Activated T-helper 1 cell treated with Interleukin-2 at 50 U/mL for 16 hours (primary cell): ENCODE measurements around the gene ENOSF1.
"Not testable (repeated sequence)": the region's sequence is repeated elsewhere in the genome, so short reads cannot be mapped to it uniquely, and the experiment has no call there.

Source experiments
- DNase-seq: peaks from one replicate; pipeline ENCODE4 v3.0.0-alpha.2; 2020; ENCODE audit warnings: low read depth

Gene ENOSF1

DNA sequence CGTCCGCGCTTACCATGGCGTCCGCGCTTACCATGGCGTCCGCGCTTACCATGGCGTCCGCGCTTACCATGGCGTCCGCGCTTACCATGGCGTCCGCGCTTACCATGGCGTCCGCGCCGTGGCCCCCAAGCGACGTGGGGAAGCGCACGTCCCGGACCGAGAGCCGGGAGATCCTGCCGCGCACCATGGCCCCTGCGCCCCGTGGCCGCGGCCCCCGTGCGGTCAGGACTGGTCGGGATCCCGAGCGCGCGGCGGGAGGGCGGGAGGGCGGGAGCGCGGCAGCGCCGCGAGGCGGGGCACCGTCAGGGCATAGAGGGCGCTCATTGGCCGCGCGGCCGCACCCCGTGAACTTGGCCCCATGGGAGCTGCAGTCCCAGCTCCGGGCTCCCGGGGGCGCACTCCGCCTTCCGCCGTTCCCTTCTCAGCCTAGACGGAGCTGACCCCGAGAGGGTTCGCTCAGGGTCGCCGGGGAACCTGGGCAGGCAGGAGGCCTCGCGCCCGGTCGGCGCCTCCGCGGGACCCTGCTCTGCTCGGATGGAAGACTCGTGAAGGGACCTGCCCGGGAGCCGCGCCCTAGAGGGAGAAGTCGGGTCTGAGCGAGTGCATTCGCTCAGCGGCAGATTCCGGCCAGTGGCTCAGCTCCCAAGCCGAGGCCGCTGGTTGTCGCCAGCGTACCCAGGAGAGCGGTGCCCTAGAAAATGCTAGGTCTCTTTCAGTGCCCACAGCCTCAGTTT, at the start of gene ENOSF1:
Gene ENOSF1 (minus strand): TSS at position 230 of the 734 bp plus-strand sequence. CDS start 43 bp downstream, at position 187.
- peak; percentile 68 for DNase-seq

- DNase-seq, result not testable (repeated sequence)
Measured at GRCh38 chr18:759864-760263, 47.4 kb upstream of the ENOSF1 start.

DNA sequence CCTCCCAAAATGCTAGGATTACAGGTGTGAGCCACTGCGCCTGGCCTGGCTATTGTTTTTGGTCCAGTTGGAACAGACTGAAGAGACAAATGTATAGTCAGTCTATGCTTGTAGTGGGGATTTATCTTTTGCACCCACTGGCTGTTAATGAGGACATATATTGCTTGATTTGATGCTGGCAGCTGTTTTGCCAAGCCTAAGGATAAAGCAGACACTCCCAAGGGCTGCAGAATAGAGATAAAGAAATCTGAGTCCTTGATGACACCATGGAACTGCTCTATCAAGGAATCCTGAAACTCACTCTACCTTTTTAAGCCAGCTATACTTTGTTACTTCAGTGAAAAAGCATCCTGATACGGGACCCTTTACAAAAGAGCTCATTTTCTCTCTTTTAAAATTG, 43.1 kb upstream of the ENOSF1 start:
- no peak for DNase-seq

GRCh38 chr18:754656-755055, 42.2 kb upstream of the ENOSF1 start:
- no peak for DNase-seq

GRCh38 chr18:750456-750855, 38.0 kb upstream of the ENOSF1 start:
- DNase-seq, result no peak

DNA sequence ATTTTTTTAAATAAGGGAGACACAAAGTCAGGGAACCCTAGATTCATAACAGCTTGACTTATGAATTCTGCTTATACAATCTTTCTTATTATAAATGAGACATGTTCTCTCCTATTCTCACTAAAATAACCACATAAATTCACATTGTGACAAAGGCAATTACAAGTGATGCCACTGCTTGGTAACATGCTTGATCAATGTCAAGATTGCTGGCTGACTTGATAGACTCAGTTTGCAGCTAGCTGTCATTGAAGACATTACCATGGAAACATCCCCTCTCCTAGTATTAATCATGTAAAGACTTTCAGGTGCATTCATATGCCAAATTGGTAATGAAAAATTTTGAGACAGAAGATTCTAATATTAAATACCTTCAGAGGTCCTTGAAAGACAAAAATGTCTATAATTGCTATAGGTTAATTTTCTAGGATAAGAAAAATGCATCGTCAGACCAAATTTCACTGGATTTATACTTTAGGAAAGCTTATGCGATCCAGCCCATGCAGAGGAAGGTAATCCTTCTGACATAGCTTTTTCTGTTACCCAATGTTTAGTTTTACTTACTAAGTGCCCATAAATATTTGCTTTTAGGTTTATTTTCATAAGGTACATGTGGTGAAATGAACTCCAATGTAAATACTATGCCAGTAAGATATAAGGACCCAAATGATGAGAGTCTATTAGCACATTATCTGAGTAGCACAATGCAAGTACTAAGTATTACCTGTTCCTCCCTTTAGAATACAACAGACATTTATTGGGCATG, 32.6 kb upstream of the ENOSF1 start:
- DNase-seq, result no peak

DNA sequence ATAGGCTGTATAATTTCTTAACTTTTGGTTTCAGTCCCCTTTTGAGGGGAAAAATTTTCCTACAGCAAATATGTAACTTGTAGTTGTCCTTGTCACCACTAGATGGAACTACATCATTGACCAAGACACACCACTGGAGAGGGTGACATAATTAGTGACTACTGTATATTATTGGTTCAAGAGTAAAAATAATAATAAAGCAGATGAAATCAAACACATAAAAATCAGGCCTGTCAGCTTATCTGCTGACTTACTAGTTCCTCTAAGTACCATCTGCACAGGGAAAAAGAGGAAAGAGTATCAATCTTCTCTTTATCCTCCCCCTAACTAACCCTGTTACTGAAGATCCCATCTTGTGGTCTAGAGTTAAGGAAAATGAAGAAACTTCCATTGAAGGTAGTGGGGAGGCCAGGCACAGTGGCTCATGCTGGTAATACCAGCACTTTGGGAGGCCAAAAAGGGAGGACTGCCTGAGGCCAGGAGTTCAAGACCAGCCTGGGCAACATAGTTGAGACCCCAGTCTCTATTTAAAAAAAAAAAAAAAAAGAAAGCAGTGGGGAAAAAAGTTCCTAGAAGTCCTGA, 29.6 kb upstream of the ENOSF1 start:
- DNase-seq, result no peak

GRCh38 chr18:732371-732770, 19.9 kb upstream of the ENOSF1 start:
- DNase-seq, result no peak

GRCh38 chr18:731185-731584, 18.8 kb upstream of the ENOSF1 start:
- DNase-seq, result no peak

DNA sequence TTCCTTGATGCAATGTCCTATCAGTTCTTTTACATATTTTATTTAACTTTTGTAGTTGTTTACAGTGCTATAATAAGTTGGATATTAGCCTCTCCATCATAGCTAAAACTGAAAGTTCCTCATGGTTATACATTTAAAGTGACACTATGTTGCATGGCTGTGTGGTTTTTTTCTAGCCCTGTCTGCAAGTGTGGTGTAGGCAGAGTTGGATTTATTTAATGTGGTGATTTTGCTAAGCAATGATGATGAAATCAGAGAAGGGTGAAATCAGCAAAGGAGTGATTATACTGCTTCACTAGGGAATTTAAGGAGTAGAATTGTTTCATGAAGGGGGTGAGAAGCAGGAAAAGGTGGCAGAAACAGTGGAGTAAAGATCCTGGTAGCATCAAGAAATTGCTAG, 18.3 kb upstream of the ENOSF1 start:
- no peak for DNase-seq

- DNase-seq, result not testable (repeated sequence)
Measured at GRCh38 chr18:730120-730519, 17.7 kb upstream of the ENOSF1 start.

DNA sequence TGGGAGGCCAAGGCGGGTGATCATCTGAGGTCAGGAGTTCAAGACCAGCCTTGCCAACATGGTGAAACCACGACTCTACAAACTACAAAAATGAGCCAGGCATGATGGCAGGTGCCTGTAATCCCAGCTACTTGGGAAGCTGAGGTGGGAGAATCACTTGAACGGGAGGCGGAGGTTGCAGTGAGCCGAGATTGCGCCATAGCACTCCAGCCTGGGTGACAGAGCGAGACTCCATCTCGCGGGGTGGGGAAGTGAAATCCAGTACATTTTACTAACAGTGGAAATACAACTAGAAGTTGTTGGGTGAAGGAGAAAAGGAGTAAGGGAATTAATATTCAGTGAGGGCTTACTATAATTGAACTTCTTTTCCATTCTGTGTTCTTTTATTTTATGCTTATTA, 13.2 kb upstream of the ENOSF1 start:
- no peak for DNase-seq

GRCh38 chr18:723541-724080, 11.2 kb upstream of the ENOSF1 start:
- no peak for DNase-seq

- DNase-seq, result no peak
Measured at GRCh38 chr18:717003-717402, 4.6 kb upstream of the ENOSF1 start.

- no peak for DNase-seq
Measured at GRCh38 chr18:715626-716025, 3.2 kb upstream of the ENOSF1 start.

DNA sequence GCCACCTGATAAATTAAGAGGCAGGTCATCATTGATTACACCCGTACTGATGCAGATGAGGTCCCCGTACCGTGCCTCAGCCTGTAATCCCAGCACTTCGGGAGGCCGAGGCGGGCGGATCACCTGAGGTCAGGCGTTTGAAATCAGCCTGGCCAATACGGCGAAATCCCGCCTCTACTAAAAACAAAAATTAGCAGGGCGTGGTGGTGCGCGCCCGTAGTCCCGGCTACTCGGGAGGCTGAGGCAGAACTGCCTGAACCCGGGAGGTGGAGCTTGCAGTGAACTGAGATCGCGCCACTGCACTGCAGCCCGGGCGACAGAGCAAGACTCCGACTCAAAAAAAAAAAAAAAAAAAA, 683 bp upstream of the ENOSF1 start:
- DNase-seq, result no peak

- peak; percentile 42 for DNase-seq
Measured at GRCh38 chr18:711657-712400, 601 bp downstream of the ENOSF1 start.

DNA sequence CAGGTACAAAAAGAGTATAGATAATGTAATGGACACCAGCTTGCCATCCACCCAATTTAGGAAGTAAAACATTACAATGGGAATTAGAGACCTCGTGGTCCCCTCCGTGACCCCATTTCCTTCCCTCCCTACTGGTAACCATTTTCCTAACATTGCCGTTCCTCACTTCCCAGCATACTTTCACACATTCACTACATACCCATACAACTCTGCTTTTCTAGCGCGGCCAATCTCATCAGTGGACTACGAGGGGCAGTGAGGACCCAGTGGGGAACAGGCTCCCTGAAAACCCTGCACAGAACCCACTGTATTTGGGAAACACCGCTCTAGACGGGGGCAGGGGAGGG, 1.1 kb downstream of the ENOSF1 start:
- no peak for DNase-seq

DNA sequence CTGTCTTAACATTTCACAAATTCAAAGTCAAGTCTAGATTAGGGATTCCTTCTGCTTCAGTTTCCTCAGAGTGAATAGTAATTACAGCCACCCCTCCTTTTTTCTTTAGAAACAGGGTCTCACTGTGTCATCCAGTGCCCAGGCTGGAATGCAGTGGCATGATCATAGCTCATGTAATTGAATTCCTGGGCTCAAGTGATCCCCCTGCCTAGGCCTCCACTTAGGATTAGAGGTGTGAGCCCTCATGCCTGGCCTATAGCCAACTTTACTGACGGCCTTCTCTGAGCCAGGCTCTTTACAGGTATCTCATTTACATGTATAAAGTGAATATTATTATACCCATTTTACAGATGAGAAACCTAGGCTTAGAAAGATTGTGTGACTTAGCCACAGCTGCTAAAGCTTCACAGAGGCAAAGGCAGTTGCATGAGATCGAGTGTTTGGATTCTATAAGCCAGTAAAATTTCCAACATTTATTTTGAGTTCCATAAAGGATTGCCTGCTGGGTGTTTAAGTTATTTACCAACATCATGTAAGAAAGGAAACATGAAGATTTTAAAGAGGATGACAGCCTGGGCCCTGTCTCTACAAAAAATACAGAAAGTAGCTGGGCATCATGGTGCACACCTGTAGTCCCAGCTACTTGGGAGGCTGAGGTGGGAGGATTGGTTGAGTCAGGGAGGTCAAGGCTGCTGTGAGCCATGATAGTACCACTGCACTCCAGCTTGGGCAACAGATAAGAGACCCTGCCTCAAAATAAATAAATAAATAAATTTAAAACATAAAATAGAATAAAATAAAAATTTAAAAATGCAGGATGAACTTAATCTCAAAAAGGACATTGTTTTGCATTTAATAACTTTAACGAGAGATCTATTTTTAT, 1.8 kb downstream of the ENOSF1 start:
- DNase-seq, result no peak

GRCh38 chr18:709771-710170, 2.7 kb downstream of the ENOSF1 start:
- no peak for DNase-seq

- DNase-seq, result no peak
Measured at GRCh38 chr18:708096-708495, 4.3 kb downstream of the ENOSF1 start.
